SK-N-SH treated with all-trans-retinoic acid at 6 μM for 48 hours (cell line): ENCODE results near the gene RUNDC1.

Experiments
- ATAC-seq: fragments of 200-7000 bp; cut with Tn5 transposase; 3 replicates; pipeline ENCODE4 v1.9.1; 2020; ENCODE audit warnings: mild to moderate bottlenecking, moderate library complexity
- ARNTL ChIP-seq: fragments of 450-650 bp; formaldehyde crosslinking; IDR thresholded peaks from 2 replicates; pipeline ENCODE4 v1.5.0; 2020; ENCODE audit warnings: low read depth, mild to moderate bottlenecking, moderate library complexity, borderline replicate concordance
- BACH2 ChIP-seq: fragments of 250-450 bp; sonication (Bioruptor Pico); IDR thresholded peaks from 2 replicates; pipeline ENCODE4 v1.9.0; 2021; ENCODE audit warnings: mild to moderate bottlenecking, borderline replicate concordance
- CREB5 ChIP-seq: fragments of 250-450 bp; sonication (Bioruptor Pico); IDR thresholded peaks from 2 replicates; pipeline ENCODE4 v1.5.1; 2020; ENCODE audit warnings: low read depth, mild to moderate bottlenecking, moderate library complexity
- CSDC2 ChIP-seq: fragments of 250-450 bp; sonication (Bioruptor Pico); IDR thresholded peaks from 2 replicates; pipeline ENCODE4 v1.5.0; 2020; ENCODE audit warnings: mild to moderate bottlenecking, moderate library complexity
- CSRNP3 ChIP-seq: fragments of 250-450 bp; sonication (Bioruptor Pico); IDR thresholded peaks from 2 replicates; pipeline ENCODE4 v1.5.1; 2021; ENCODE audit warnings: mild to moderate bottlenecking, moderate library complexity
- ESRRG ChIP-seq: fragments of 250-450 bp; sonication (Bioruptor Pico); IDR thresholded peaks from 2 replicates; pipeline ENCODE4 v1.6.1; 2021; ENCODE audit warnings: mild to moderate bottlenecking
- GLIS3 ChIP-seq: fragments of 250-450 bp; sonication (Bioruptor Pico); IDR thresholded peaks from 2 replicates; pipeline ENCODE4 v1.5.0; 2020; ENCODE audit warnings: mild to moderate bottlenecking, moderate library complexity
- OSR1 ChIP-seq: fragments of 250-450 bp; sonication (Bioruptor Pico); IDR thresholded peaks from 2 replicates; pipeline ENCODE4 v1.8.0; 2022; ENCODE audit warnings: moderate library complexity, mild to moderate bottlenecking, inconsistent platforms
- PATZ1 ChIP-seq: fragments of 250-450 bp; sonication (Bioruptor Pico); IDR thresholded peaks from 2 replicates; pipeline ENCODE4 v1.8.0; 2020; ENCODE audit warnings: mild to moderate bottlenecking, moderate library complexity, borderline replicate concordance
- POU6F1 ChIP-seq: fragments of 250-450 bp; sonication (Bioruptor Pico); IDR thresholded peaks from 2 replicates; pipeline ENCODE4 v1.8.0; 2021; ENCODE audit warnings: low read depth, mild to moderate bottlenecking, moderate library complexity, borderline replicate concordance
- PPARA ChIP-seq: fragments of 250-450 bp; sonication (Bioruptor Pico); IDR thresholded peaks from 2 replicates; pipeline ENCODE4 v1.5.0; 2020; ENCODE audit warnings: mild to moderate bottlenecking, borderline replicate concordance
- RARB ChIP-seq: fragments of 250-450 bp; sonication (Bioruptor Pico); IDR thresholded peaks from 2 replicates; pipeline ENCODE4 v1.8.0; 2021; ENCODE audit warnings: mild to moderate bottlenecking, moderate library complexity
- SNAI2 ChIP-seq: fragments of 250-450 bp; sonication (Bioruptor Pico); IDR thresholded peaks from 2 replicates; pipeline ENCODE4 v1.5.0; 2020; ENCODE audit warnings: mild to moderate bottlenecking, moderate library complexity
- TCF4 ChIP-seq: fragments of 250-450 bp; sonication (Bioruptor Pico); IDR thresholded peaks from 2 replicates; pipeline ENCODE4 v1.8.0; 2021; ENCODE audit warnings: mild to moderate bottlenecking, moderate library complexity, borderline replicate concordance
- TOX ChIP-seq: fragments of 250-450 bp; sonication (Bioruptor Pico); IDR thresholded peaks from 2 replicates; pipeline ENCODE4 v1.8.0; 2021; ENCODE audit warnings: mild to moderate bottlenecking, moderate library complexity, borderline replicate concordance
- TSHZ2 ChIP-seq: fragments of 250-450 bp; sonication (Bioruptor Pico); IDR thresholded peaks from 2 replicates; pipeline ENCODE4 v1.5.0; 2020; ENCODE audit warnings: mild to moderate bottlenecking, moderate library complexity
- ZC3H10 ChIP-seq: fragments of 250-450 bp; sonication (Bioruptor Pico); IDR thresholded peaks from 2 replicates; pipeline ENCODE4 v1.5.1; 2021; ENCODE audit warnings: mild to moderate bottlenecking, moderate library complexity
- ZFP3 ChIP-seq: fragments of 250-450 bp; sonication (Bioruptor Pico); IDR thresholded peaks from 2 replicates; pipeline ENCODE4 v1.5.0; 2020; ENCODE audit warnings: mild to moderate bottlenecking, moderate library complexity
- ZFP30 ChIP-seq: fragments of 450-650 bp; formaldehyde crosslinking; IDR thresholded peaks from 2 replicates; pipeline ENCODE4 v1.5.0; 2022; ENCODE audit warnings: mild to moderate bottlenecking, moderate library complexity
- ZNF565 ChIP-seq: fragments of 450-650 bp; formaldehyde crosslinking; conservative IDR thresholded peaks from 2 replicates; pipeline ENCODE4 v1.5.0; 2020; ENCODE audit warnings: low read depth, mild to moderate bottlenecking, moderate library complexity
- ZNF70 ChIP-seq: fragments of 450-650 bp; formaldehyde crosslinking; IDR thresholded peaks from 2 replicates; pipeline ENCODE4 v1.5.0; 2020; ENCODE audit warnings: mild to moderate bottlenecking, moderate library complexity
- ZNF8 ChIP-seq: fragments of 450-650 bp; formaldehyde crosslinking; IDR thresholded peaks from 2 replicates; pipeline ENCODE4 v1.5.0; 2020; ENCODE audit warnings: mild to moderate bottlenecking, moderate library complexity

The RUNDC1 gene

GRCh38 chr17:42944211-42944610 is 36.2 kb upstream of the RUNDC1 start:
- TF ChIP-seq ZC3H10 (CRISPR knock-in tag) (no peak), ESRRG (CRISPR knock-in tag) (no peak), OSR1 (CRISPR knock-in tag) (no peak), SNAI2 (no peak), GLIS3 (CRISPR knock-in tag) (no peak)
- ATAC-seq: no peak

GRCh38 chr17:42946812-42947211 is 33.6 kb upstream of the RUNDC1 start:
- ATAC-seq: no peak
- TF ChIP-seq CSRNP3 (no peak), ZFP3 (CRISPR knock-in tag) (no peak), POU6F1 (CRISPR knock-in tag) (no peak), ZNF70 (CRISPR knock-in tag) (no peak), TCF4 (CRISPR knock-in tag) (no peak), GLIS3 (CRISPR knock-in tag) (no peak), CSDC2 (no peak)

- ATAC-seq: no peak
- TF ChIP-seq ZNF565 (no peak), RARB (CRISPR knock-in tag) (no peak), BACH2 (CRISPR knock-in tag) (no peak), ARNTL (CRISPR knock-in tag) (no peak), ZNF70 (CRISPR knock-in tag) (no peak), ZC3H10 (CRISPR knock-in tag) (no peak), TOX (CRISPR knock-in tag) (no peak), GLIS3 (CRISPR knock-in tag) (no peak), ZFP3 (CRISPR knock-in tag) (no peak), ZNF8 (CRISPR knock-in tag) (no peak), CREB5 (CRISPR knock-in tag) (no peak), POU6F1 (CRISPR knock-in tag) (no peak)
These were observed 30.2 kb upstream of the RUNDC1 start for GRCh38 chr17:42950044-42950783.

- ATAC-seq: no peak
- TF ChIP-seq PATZ1 (CRISPR knock-in tag) (no peak), ZFP30 (CRISPR knock-in tag) (no peak), TSHZ2 (CRISPR knock-in tag) (no peak), ESRRG (CRISPR knock-in tag) (no peak), POU6F1 (CRISPR knock-in tag) (no peak), RARB (CRISPR knock-in tag) (no peak), OSR1 (CRISPR knock-in tag) (no peak), PPARA (no peak), ZNF70 (CRISPR knock-in tag) (no peak), ZC3H10 (CRISPR knock-in tag) (no peak), ZNF565 (no peak), TCF4 (CRISPR knock-in tag) (no peak), ARNTL (CRISPR knock-in tag) (no peak), CSDC2 (no peak)
These were observed 26.7 kb upstream of the RUNDC1 start for GRCh38 chr17:42953669-42954068.
